Hindlimb muscle (tissue), 1 donor: ENCODE measurements around the gene DRG2. TPM values are rescaled to one million over a fixed set of nuclear protein-coding genes. Genes with fewer than 3 reads are reported as not detected.

Experiments used
- DNase-seq: peaks from one replicate; pipeline ENCODE4 v3.0.0-alpha.2; 2013
- polyA plus RNA-seq: library from polyadenylated mRNA; unstranded; fragments of 120-200 nt; gene quantifications from one replicate; pipeline ENCODE4 v1.2.1, GENCODE V29; 2013; ENCODE audit not compliant: insufficient read length

DRG2 gene
- polyA plus RNA-seq: 28.6 TPM

GRCh38 chr17:18087610-18088491 lies at the start of gene DRG2:
DRG2 (plus strand) TSS chr17:18087948; CDS start chr17:18088024, 76 bp downstream.
- peak; percentile 92 for DNase-seq

- DNase-seq: no peak
Measured at GRCh38 chr17:18038149-18038850, 49.4 kb upstream of the DRG2 start.

DNA sequence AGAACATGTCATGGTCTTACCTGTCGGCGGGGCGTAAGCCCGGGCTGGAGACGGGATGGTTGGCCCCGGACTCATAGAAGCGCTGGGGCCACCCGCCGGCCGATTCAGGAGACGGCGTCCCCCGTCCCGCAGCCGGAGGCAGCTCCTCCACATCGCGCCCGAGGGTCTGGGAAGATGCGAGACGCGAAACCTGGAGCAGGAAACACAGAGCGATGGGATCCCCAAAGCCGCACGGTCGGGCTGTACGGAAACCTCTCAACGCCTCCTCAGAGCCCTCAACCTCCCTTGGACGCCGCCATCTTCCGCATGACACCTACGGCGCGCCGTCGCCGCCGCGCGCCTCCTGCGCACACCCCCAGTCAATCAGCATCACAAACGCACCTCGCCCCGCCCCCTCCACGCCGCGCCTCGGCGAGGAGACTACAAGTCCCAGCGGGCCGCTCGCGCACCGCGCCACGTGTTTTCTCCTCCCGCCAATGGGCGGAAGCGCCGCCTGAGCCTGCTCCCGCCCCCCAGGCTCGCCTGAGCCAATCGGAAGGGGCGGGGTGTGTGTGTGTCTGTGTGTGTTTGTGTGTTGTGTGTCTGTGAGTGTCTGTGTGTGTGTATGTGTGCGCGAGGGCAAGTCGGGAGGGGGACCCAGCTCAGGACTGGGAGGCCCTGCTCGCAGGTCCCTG lies 48.8 kb upstream of the DRG2 start, which contains the start of the genes ATPAF2 and GID4:
Gene ATPAF2, minus strand, starts transcription at position 308 of the 674 bp plus-strand sequence. Its CDS starts 155 bp downstream, at position 153.
Gene GID4, plus strand, starts transcription at position 548 of the 674 bp plus-strand sequence. Its CDS starts 57 bp downstream, at position 605.
- peak; percentile 100 for DNase-seq

DNA sequence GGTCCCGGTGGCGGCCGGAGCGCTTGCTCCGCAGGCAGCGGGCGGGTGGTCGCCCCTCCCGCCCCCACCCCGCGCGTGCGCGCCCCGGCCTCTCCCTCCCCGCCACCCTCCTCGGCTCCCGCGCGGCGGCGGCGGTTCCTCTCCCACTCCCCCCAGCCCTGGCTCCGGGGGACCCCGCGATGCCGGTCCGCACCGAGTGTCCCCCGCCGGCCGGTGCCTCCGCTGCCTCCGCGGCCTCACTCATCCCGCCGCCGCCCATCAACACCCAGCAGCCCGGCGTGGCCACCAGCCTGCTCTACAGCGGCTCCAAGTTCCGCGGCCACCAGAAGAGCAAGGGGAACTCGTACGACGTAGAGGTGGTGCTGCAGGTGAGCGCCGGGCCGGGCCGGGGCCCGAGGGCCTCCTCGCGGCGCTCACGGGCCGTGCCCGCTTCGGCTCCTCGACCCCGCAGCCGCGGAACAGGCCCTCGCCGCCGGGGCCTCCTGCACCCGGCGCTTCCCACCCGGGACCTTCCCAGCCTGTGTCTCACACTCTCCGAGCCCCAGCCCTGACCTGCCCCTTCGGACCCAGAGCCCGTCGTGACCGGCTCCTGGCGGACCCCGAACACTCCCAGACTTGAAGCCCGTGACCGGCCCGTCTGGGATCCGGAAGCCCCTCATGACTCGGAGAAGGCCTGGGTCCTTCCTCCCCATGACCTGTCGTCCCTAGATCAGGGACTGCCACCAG lies 48.0 kb upstream of the DRG2 start:
- DNase-seq: no peak

DNA sequence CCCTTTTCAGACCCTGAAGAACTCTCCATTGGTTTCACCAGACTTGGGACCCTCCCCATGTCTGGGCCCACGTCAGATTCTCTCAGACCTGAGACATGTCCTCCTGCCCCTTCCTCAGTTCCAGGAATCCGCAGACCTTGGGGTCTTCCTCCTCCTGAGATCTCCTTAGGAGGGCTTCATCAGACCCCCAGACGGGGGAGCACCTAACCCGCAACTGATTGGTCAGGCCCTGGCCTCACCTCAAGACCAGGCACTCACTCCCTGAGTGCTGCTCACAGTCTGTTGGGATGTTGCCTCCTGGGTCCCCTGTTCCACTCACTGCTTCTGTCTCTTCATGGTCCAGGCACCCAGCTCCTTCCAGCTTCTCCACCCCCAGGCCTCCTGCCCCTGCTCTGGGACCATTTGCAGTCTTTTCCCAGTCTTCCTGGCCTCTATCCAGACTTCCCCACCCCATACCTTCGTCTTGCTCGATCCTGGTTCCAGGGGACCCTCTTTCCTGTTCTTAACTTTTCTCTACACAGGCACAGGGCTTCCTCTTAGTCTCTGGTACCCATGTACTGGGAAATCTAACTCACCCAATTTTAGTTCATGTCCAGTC lies 47.4 kb upstream of the DRG2 start:
- DNase-seq: no peak

- no peak for DNase-seq
Measured at GRCh38 chr17:18041776-18042175, 46.0 kb upstream of the DRG2 start.

DNA sequence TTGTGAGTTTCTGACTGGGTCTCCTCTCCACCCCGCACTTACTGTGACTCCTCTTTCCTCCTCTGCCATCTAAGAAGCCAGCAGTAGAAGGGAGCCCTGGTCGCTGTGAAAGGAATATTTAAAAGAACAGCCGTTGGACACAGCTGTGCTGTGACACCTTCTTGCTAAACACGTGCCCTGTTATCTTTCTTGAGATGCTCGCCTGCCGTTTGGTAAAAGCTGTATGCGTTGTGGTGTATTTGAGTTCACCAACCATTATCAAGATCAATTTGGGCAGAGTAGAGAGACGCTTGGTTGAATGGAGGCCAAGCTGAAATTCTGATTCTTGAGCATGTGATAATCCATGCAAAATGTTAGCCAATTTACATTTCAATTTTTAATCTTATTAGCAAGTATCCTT lies 44.8 kb upstream of the DRG2 start:
- DNase-seq: no peak

- no peak for DNase-seq
Measured at GRCh38 chr17:18043491-18043890, 44.3 kb upstream of the DRG2 start.

GRCh38 chr17:18044609-18045008 lies 43.1 kb upstream of the DRG2 start:
- DNase-seq: no peak

DNA sequence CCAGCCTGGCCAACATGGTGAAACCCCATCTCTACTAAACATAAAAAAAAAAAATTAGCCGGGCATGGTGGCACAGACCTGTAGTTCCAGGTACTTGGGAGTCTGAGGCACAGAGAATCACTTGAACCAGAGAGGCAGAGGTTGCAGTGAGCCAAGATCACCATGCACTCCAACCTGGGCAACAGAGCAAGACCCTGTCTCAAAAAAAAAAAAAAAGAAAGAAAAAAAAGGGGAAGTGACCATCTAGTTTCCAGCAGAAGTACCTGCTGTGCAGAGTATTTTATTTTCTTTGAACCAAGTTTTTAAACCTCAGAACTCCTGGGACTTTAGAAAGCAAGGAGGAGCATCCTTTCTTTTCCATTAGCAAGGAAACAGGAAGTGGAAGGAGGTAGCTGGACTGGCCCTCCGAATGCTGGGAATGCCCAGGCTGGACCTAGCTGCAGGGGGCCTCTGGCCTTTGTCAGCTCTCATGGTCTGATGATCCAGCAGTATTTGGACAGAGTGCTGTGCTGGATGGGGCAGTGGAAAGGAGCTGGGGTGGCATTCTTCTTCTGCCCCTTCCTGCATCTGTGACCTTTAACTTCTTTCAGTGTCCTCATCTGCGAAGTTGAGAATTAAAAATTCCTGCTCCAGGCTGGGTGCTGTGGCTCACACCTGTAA lies 41.9 kb upstream of the DRG2 start:
- DNase-seq: no peak

GRCh38 chr17:18055597-18055996 lies 32.2 kb upstream of the DRG2 start:
- DNase-seq: no peak

DNA sequence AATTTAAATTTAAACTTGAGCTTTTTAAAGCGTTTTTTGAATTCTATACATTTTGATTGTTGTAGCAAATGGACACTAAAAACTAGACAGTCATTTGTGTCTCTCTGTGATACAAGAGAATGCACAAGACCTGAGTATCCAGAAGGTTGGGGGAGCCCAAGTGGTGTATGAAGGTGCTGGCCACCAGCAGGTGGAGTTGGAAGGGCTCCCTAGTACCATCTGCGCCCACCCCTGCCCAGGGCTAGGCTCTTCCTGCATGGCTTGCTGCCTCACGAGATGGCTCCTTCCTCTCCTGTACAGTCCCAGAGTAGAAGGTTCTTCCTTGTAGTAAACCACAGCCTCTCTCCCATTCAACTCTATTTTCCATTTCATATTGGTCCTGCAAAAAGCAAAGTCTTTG lies 31.5 kb upstream of the DRG2 start:
- no peak for DNase-seq

DNA sequence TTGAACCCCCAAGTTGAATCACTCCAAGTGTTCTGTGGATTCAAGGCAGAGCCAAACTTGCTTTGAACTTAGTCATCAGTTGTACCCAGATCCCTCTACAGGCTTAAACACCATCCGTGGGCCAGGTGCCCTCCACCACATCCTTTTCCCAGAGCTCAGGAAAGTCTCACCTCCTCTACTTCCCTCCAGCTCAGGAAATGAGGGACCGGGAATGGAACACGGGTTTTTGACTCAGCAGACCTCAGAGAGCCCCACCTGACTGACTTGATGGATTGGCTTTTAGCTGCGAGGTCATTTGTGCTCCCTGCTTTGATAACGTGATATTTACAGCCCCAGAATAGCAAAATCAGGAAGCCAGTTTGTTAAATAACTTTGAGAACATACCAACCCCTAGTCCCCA lies 28.5 kb upstream of the DRG2 start:
- DNase-seq: no peak

DNA sequence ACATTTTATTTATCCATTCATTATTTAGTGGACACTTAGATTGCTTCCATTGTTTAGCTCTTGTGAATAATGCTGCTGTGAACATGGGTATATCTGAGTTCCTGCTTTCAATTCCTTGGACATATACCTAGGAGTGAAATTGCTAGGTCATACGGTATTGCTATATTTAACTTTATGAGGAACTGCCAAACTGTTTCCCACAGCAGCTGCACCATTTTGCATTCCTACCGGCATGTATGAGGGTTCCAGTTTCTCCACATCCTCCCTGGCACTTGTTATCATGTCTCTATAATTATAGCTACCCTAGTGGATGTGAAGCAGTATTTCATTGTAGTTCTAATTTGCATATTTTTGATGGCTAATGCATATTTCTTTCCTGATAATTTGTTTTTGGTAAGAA lies 23.7 kb upstream of the DRG2 start:
- no peak for DNase-seq

DNA sequence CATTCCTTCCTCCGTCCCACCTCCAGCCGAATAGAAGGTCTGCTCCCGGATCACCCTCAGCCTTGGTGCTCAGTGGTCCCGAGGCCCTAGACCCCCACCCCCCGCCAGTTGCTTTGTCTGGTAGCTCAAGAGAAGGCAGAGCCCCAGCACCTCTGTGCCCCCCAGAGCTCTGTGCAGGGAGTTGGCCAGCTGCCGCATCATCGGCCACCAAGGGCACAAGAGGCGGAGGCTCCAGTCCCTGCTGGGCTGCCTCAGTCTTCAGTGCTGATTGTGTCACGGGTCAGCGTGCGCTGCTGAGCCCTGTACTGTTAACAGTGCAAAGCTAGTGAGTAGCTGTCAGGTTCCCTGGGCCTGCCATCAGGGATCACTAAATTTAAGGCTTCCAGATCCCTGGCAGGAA lies 22.2 kb upstream of the DRG2 start:
- no peak for DNase-seq

DNA sequence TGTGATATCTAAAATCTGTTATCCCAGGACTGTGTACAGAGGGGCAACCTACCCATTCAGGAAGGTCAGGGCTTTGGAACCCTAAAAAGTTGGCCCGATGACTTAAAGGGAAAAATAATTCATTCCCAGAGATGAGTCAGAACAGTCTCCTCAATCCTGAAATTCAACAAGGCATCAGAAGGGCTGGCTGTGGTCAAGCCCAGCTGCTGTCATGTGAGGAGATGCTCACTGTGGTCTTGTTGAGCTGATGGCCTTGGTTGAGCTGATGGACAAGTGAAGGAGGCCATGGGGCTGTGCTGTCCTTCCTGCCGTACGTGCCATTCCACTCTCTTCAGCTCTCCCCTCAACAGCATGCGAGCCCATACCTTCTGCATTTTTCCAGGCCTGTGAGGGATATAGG lies 20.9 kb upstream of the DRG2 start:
- DNase-seq: no peak

- no peak for DNase-seq
Measured at GRCh38 chr17:18069101-18069500, 18.6 kb upstream of the DRG2 start.

- no peak for DNase-seq
Measured at GRCh38 chr17:18070861-18071340, 16.8 kb upstream of the DRG2 start.

- DNase-seq: no peak
Measured at GRCh38 chr17:18071751-18072150, 16.0 kb upstream of the DRG2 start.

DNA sequence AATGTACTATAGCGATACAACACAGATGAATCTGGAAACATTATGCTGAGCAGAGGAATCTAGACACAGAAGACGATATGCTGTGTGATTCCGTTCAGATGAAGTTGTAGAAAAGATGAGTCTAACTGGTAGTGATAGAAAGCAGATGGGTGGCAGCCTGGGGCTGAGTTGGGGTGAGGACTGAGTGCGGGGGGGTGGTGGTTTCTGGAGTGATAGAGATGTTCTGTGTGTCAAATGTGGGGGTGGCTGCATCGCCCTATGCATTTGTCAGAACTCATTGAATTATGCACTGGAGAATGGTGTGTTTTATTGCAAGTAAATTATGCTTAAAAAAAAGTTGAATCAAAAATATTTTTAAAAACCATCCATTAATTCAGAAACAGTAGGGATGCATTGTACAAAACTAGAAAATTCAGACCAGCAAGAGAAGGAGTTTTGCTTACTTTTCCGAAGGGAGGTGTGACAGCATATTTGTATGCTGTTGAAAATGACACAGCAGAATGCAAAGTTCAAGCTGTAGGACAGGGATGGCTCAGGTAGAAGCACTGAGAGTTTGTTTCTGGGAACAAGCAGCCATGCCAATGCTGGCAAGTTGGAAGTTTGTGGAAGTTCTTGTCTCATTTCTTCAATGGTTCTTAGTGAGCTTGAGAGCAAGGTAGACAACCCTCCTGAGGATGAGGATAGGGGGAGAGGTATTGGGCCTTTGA lies 13.0 kb upstream of the DRG2 start:
- DNase-seq: no peak

- DNase-seq: no peak
Measured at GRCh38 chr17:18076936-18077335, 10.8 kb upstream of the DRG2 start.
